ENCODE data around the gene CCDC86.

GRCh38 chr11:60821827-60822599, 19.9 kb upstream of the CCDC86 start:
- no peak for TF ChIP-seq MXI1 (IDR thresholded peaks at IDR 0.05; ENCODE audit: low read depth, low read length)
- no peak for TF ChIP-seq CTCF (IDR thresholded peaks at IDR 0.05)
- TF ChIP-seq USF1 (IDR thresholded peaks at IDR 0.05; ENCODE audit: borderline replicate concordance, low read depth) = no peak
- no peak for TF ChIP-seq GATA2 (CRISPR knock-in tag; IDR thresholded peaks at IDR 0.05)
- no peak for TF ChIP-seq EP300 (IDR thresholded peaks at IDR 0.05; ENCODE audit: borderline replicate concordance in 1 of 2, low read depth in 1 of 2, low read length in 1 of 2)
- no peak for TF ChIP-seq GABPA (IDR thresholded peaks at IDR 0.05; ENCODE audit: low read depth)
- TF ChIP-seq RAD21 (IDR thresholded peaks at IDR 0.05; ENCODE audit: low read length) = no peak
- no peak for TF ChIP-seq RFX5 (IDR thresholded peaks at IDR 0.05; ENCODE audit: low read length)
- TF ChIP-seq SIN3A (IDR thresholded peaks at IDR 0.05; ENCODE audit: borderline replicate concordance, low read depth, low read length) = no peak
- no peak for TF ChIP-seq USF2 (IDR thresholded peaks at IDR 0.05; ENCODE audit: borderline replicate concordance, low read depth, low read length)
- TF ChIP-seq EZH2phosphoT487 (IDR thresholded peaks at IDR 0.05; ENCODE audit: borderline replicate concordance, low read depth) = no peak

All from SK-N-SH (cell line).